SW 1271 (cell line): ENCODE measurements around the gene CLRN3.

ENCODE experiments used
- DNase-seq, 2 experiments: peaks; one replicate each; lab custom pipeline; 2025; lab: John Stamatoyannopoulos, UW

Gene CLRN3

GRCh38 chr10:127874671-127875448, 17.9 kb downstream of the CLRN3 start:
- no peak for DNase-seq

GRCh38 chr10:127873901-127874470, 18.8 kb downstream of the CLRN3 start:
- DNase-seq = no peak

GRCh38 chr10:127872871-127873600, 19.7 kb downstream of the CLRN3 start:
- no peak for DNase-seq

- no peak for DNase-seq
Observed at GRCh38 chr10:127872011-127872761, 20.6 kb downstream of the CLRN3 start.

GRCh38 chr10:127871631-127872010, 21.1 kb downstream of the CLRN3 start:
- DNase-seq = no peak

GRCh38 chr10:127869329-127869728, 23.4 kb downstream of the CLRN3 start:
- DNase-seq = no peak

GRCh38 chr10:127867805-127868204, 24.9 kb downstream of the CLRN3 start:
- DNase-seq = no peak

- no peak for DNase-seq
Observed at GRCh38 chr10:127866276-127867013, 26.3 kb downstream of the CLRN3 start.

GRCh38 chr10:127863231-127863825, 29.4 kb downstream of the CLRN3 start:
- DNase-seq = no peak

GRCh38 chr10:127860592-127860991, 32.1 kb downstream of the CLRN3 start:
- DNase-seq = no peak

- DNase-seq = no peak
Observed at GRCh38 chr10:127855976-127856375, 36.8 kb downstream of the CLRN3 start.

- no peak for DNase-seq
Observed at GRCh38 chr10:127855591-127855881, 37.2 kb downstream of the CLRN3 start.

- no peak for DNase-seq
Observed at GRCh38 chr10:127854769-127855590, 37.8 kb downstream of the CLRN3 start.

- DNase-seq = peak in 1 of 2 experiments; percentile 20
Observed at GRCh38 chr10:127853868-127854768, 38.6 kb downstream of the CLRN3 start.

- no peak for DNase-seq
Observed at GRCh38 chr10:127852456-127852855, 40.3 kb downstream of the CLRN3 start.

GRCh38 chr10:127851661-127852194, 41.0 kb downstream of the CLRN3 start:
- no peak for DNase-seq

- no peak for DNase-seq
Observed at GRCh38 chr10:127850944-127851343, 41.8 kb downstream of the CLRN3 start.

- DNase-seq = no peak
Observed at GRCh38 chr10:127849921-127850320, 42.8 kb downstream of the CLRN3 start.

GRCh38 chr10:127849224-127849623, 43.5 kb downstream of the CLRN3 start:
- no peak for DNase-seq
